Fibroblast of lung (primary cell): ENCODE results near the gene EIF2AK2. TPM values are rescaled to one million over a fixed set of nuclear protein-coding genes. Genes with fewer than 3 reads are reported as not detected.

Experiments used
- DNase-seq, 2 donors: peaks; one replicate each; pipeline versions ENCODE4 v3.0.0 to v3.0.0-alpha.2; 2010; ENCODE audit warnings: low read depth in 2 of 2
- H2AFZ ChIP-seq: 2 replicates; pipeline ENCODE4 v1.5.1; 2012; ENCODE audit warnings: low read length, control low read depth, inconsistent platforms
- H3K27ac ChIP-seq: 2 replicates; pipeline ENCODE4 v1.5.1; 2011; ENCODE audit warnings: low read length, control low read depth; ENCODE audit not compliant: insufficient read depth
- H3K27me3 ChIP-seq: 2 replicates; pipeline ENCODE4 v1.5.1; 2011; ENCODE audit warnings: mild to moderate bottlenecking, low read length; ENCODE audit not compliant: control insufficient read depth, insufficient read depth
- H3K36me3 ChIP-seq: 2 replicates; pipeline ENCODE4 v1.5.1; 2011; ENCODE audit warnings: low read length; ENCODE audit not compliant: control insufficient read depth, insufficient read depth
- H3K4me1 ChIP-seq: 2 replicates; pipeline ENCODE4 v1.5.1; 2011; ENCODE audit warnings: low read length; ENCODE audit not compliant: control insufficient read depth, insufficient read depth; ENCODE audit errors: extremely low read depth
- H3K4me2 ChIP-seq: 2 replicates; pipeline ENCODE4 v1.5.1; 2011; ENCODE audit warnings: low read length, control low read depth; ENCODE audit not compliant: insufficient read depth; ENCODE audit errors: extremely low read depth
- H3K4me3 ChIP-seq, 4 experiments: fragments of 200-600 bp in 1 of 4; sonication (generic) in 1 of 4; replicated peaks in 1 of 4; 2 replicates each; pipeline ENCODE4 v1.5.1; 2011 to 2016; ENCODE audit warnings: low read length in 4 of 4, low read depth in 3 of 4, mild to moderate bottlenecking in 3 of 4, control low read depth in 2 of 4, inconsistent platforms in 1 of 4, mixed read lengths in 1 of 4; ENCODE audit not compliant: insufficient read depth in 1 of 4; ENCODE audit errors: control extremely low read depth in 1 of 4
- H3K79me2 ChIP-seq: 2 replicates; pipeline ENCODE4 v1.5.1; 2012; ENCODE audit warnings: mild to moderate bottlenecking, low read length, inconsistent platforms; ENCODE audit not compliant: control insufficient read depth, insufficient read depth
- H3K9ac ChIP-seq: 2 replicates; pipeline ENCODE4 v1.5.1; 2011; ENCODE audit warnings: mild to moderate bottlenecking, low read length, control low read depth; ENCODE audit not compliant: insufficient read depth
- H3K9me3 ChIP-seq: 2 replicates; pipeline ENCODE4 v1.5.1; 2012; ENCODE audit warnings: low read depth, low read length; ENCODE audit not compliant: control insufficient read depth, insufficient read depth
- H4K20me1 ChIP-seq: 2 replicates; pipeline ENCODE4 v1.5.1; 2011; ENCODE audit warnings: low read length; ENCODE audit not compliant: control insufficient read depth, insufficient read depth; ENCODE audit errors: extremely low read depth
- CTCF ChIP-seq, 2 donors: IDR thresholded peaks in 1 of 2; conservative IDR thresholded peaks in 1 of 2; 1 replicate in 1 of 2; 2 replicates in 1 of 2; pipeline ENCODE4 v1.5.1; 2011 to 2012; ENCODE audit warnings: low read length in 2 of 2, control low read depth in 1 of 2, inconsistent platforms in 1 of 2, low read depth in 1 of 2, mild to moderate bottlenecking in 1 of 2
- EZH2 ChIP-seq: IDR thresholded peaks from 2 replicates; pipeline ENCODE4 v1.5.1; 2012; ENCODE audit warnings: low read length, control low read depth, mild to moderate bottlenecking; ENCODE audit errors: missing control alignments
- polyA plus RNA-seq, 2 donors: library from polyadenylated mRNA; depleted of rRNA in 1 of 2; stranded (reverse) in 1 of 2; unstranded in 1 of 2; fragments of >200 nt; gene quantifications; 2 replicates each; pipeline ENCODE4 v1.2.1, GENCODE V29; 2011 to 2012; ENCODE audit warnings: missing spikeins in 1 of 2
- total RNA-seq: library from RNA; depleted of rRNA; stranded (reverse); fragments of >200 nt; gene quantifications from 2 replicates; pipeline ENCODE4 v1.2.1, GENCODE V29; 2014

The EIF2AK2 gene
- total and polyA plus RNA-seq, 2 donors (not counting 1 experiment from before 2014, with no cell fraction given): 32.0 to 39.9 TPM

GRCh38 chr2:37070931-37071330 is 85.8 kb downstream of the EIF2AK2 start:
- Histone ChIP-seq H3K4me2 (no peak overlapping the region), H2AFZ (no peak overlapping the region), H3K9me3 (no peaks in the 10 kb centered on the region), H3K36me3 (peaks cover 2% of the 10 kb centered on the region), H3K79me2 (no peaks in the 10 kb centered on the region), H3K27me3 (no peaks in the 10 kb centered on the region), H3K9ac (no peak overlapping the region), H3K27ac (no peak overlapping the region), H3K4me3 (no peak overlapping the region), H4K20me1 (no peaks in the 10 kb centered on the region), H3K4me1 (no peaks in the 10 kb centered on the region)
- no peak for DNase-seq
- TF ChIP-seq EZH2 (no peak), CTCF (conservative IDR thresholded peaks at IDR 0.05 in 1 of 2, IDR thresholded peaks at IDR 0.05 in 1 of 2; ENCODE audit: low read depth in 1 of 2, low read length in 2 of 2) (no peak)

DNA sequence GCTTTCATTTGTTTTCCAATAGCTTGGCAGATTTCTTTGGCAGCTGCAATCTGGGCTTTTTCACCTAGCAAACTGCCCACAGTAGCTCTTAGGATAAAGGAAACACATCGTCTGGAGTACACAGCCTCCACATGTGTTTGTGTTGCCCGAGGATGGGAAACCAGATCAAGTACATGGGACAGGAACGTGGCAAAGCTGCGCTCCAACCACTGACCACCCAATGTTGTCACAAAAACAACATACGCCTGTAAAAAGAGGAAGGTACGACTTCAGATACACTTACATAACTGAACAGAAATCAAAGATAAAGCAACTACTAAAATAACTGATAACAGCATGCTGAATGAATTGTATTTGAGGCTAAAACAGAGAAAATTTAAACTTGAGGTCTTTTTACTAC is 88.1 kb downstream of the EIF2AK2 start:
- Histone ChIP-seq H3K9me3 (no peaks in the 10 kb centered on the region), H3K27ac (no peak overlapping the region), H4K20me1 (no peaks in the 10 kb centered on the region), H3K79me2 (no peaks in the 10 kb centered on the region), H3K9ac (no peak overlapping the region), H3K4me3 (no peak overlapping the region), H3K36me3 (peaks cover 3% of the 10 kb centered on the region), H3K4me2 (no peak overlapping the region), H2AFZ (no peak overlapping the region), H3K4me1 (no peaks in the 10 kb centered on the region), H3K27me3 (no peaks in the 10 kb centered on the region)
- DNase-seq: no peak
- TF ChIP-seq CTCF (conservative IDR thresholded peaks at IDR 0.05 in 1 of 2, IDR thresholded peaks at IDR 0.05 in 1 of 2; ENCODE audit: low read depth in 1 of 2, low read length in 2 of 2) (no peak), EZH2 (no peak)

DNA sequence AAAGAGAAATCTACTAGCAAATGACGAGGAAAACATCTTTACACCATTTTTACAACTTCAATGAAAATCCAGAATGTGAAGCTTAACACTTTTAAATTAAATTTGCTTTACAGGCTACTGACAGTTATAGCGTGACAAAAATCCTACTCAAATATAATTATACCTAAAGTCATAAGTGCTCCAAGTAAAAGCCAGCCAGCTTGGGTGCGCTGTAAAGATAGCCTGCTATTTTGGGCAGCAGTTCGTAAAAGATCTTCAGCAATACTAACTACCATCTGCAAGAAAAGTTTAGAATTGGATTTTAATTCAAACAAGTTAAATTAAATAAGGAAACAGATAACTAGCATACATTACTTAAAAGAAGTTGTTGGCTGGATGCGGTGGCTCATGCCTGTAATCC is 95.0 kb downstream of the EIF2AK2 start:
- H3K4me2 ChIP-seq: no peak overlapping the region
- no peaks in the 10 kb centered on the region for H3K79me2 ChIP-seq
- no peak for DNase-seq
- peaks cover 3% of the 10 kb centered on the region for H3K36me3 ChIP-seq
- H3K4me3 ChIP-seq: no peak overlapping the region
- H3K9me3 ChIP-seq: no peaks in the 10 kb centered on the region
- H3K27ac ChIP-seq: no peak overlapping the region
- no peaks in the 10 kb centered on the region for H3K27me3 ChIP-seq
- TF ChIP-seq CTCF (conservative IDR thresholded peaks at IDR 0.05 in 1 of 2, IDR thresholded peaks at IDR 0.05 in 1 of 2; ENCODE audit: low read depth in 1 of 2, low read length in 2 of 2): no peak
- TF ChIP-seq EZH2: no peak
- H3K9ac ChIP-seq: no peak overlapping the region
- no peak overlapping the region for H2AFZ ChIP-seq
- no peaks in the 10 kb centered on the region for H3K4me1 ChIP-seq
- no peaks in the 10 kb centered on the region for H4K20me1 ChIP-seq
